ENCODE results near the gene TMEM171. TPM values are rescaled to one million over a fixed set of nuclear protein-coding genes. Genes with fewer than 3 reads are reported as not detected.

The TMEM171 gene
- total and polyA plus RNA-seq, 2 of the 8 experiments (the other 6 are each of a cell fraction or from before 2014, with no cell fraction given), result 1.0 to 2.2 TPM

- TF ChIP-seq BRCA1 (IDR thresholded peaks at IDR 0.05; ENCODE audit: low read depth, low read length), result no peak
- no peak for TF ChIP-seq TCF12 (IDR thresholded peaks at IDR 0.05; ENCODE audit: low read depth, low read length)
- TF ChIP-seq ASH2L (IDR thresholded peaks at IDR 0.05; ENCODE audit: low read length), result no peak
- no peak for TF ChIP-seq SIX5 (IDR thresholded peaks at IDR 0.05; ENCODE audit: low read depth, low read length)
- TF ChIP-seq CTBP2 (IDR thresholded peaks at IDR 0.05; ENCODE audit: borderline replicate concordance, insufficient read depth, insufficient read length, low read length), result no peak
- TF ChIP-seq TBP (IDR thresholded peaks at IDR 0.05; ENCODE audit: low read depth, low read length), result no peak
- no peak for TF ChIP-seq CBX5 (IDR thresholded peaks at IDR 0.05; ENCODE audit: low read depth, low read length)
- TF ChIP-seq PHF8 (conservative IDR thresholded peaks at IDR 0.05; ENCODE audit: low read depth, low read length), result no peak
- no peak for TF ChIP-seq JUND (IDR thresholded peaks at IDR 0.05; ENCODE audit: low read length)
- TF ChIP-seq BACH1 (IDR thresholded peaks at IDR 0.05; ENCODE audit: low read length), result no peak
- TF ChIP-seq HDAC6 (IDR thresholded peaks at IDR 0.05; ENCODE audit: low read depth, low read length), result no peak
- TF ChIP-seq CREB1 (IDR thresholded peaks at IDR 0.05), result no peak
- no peak for TF ChIP-seq SIRT6 (IDR thresholded peaks at IDR 0.05; ENCODE audit: low read length)
- Histone ChIP-seq H2BK20ac (ENCODE audit: low read length) (no peak overlapping the region), H2BK5ac (ENCODE audit: low read depth, low read length) (no peak overlapping the region), H3K27ac (ENCODE audit: low read depth, low read length) (no peak overlapping the region), H2AFZ (ENCODE audit: low read length) (no peak overlapping the region), H3K14ac (ENCODE audit: insufficient read length) (no peak overlapping the region), H3K23ac (ENCODE audit: insufficient read length) (no peak overlapping the region), H4K8ac (ENCODE audit: extremely low read depth, insufficient read depth, low read length) (no peak overlapping the region), H3K23me2 (ENCODE audit: low read depth, low read length) (no peaks in the 10 kb centered on the region), H3K4me1 (replicated peaks in 1 of 4; ENCODE audit: control insufficient read depth in 3 of 4, insufficient read depth in 4 of 4, low read length in 3 of 4) (peaks cover 0 to 14% (median 4%) of the 10 kb centered on the region in 4 experiments; a peak in 4 of 7 replicates), H3K36me3 (ENCODE audit: control insufficient read depth in 2 of 4, insufficient read depth in 4 of 4, low read length in 3 of 4) (no peaks in the 10 kb centered on the region), H2BK12ac (ENCODE audit: low read depth, low read length) (no peak overlapping the region), H3K56ac (replicated peaks; ENCODE audit: insufficient read length, low read depth, low read length) (no peak overlapping the region), H3K18ac (ENCODE audit: extremely low read depth, low read length) (no peak overlapping the region), H3K79me2 (ENCODE audit: control insufficient read depth in 1 of 2, insufficient read depth in 2 of 2, low read length in 2 of 2) (no peaks in the 10 kb centered on the region), H4K5ac (ENCODE audit: insufficient read length, low read depth, low read length) (no peak overlapping the region), H3K4me3 (ENCODE audit: extremely low read depth in 1 of 4, insufficient read depth in 2 of 4, low read depth in 3 of 4, low read length in 4 of 4) (no peak overlapping the region), H3K4me2 (ENCODE audit: insufficient read depth in 1 of 2, low read depth in 2 of 2, low read length in 2 of 2) (no peak overlapping the region), H4K20me1 (replicated peaks in 1 of 2; ENCODE audit: control insufficient read depth in 1 of 2, insufficient read depth in 2 of 2, low read length in 2 of 2) (no peaks in the 10 kb centered on the region), H2BK15ac (ENCODE audit: low read length) (no peak overlapping the region), H2BK120ac (replicated peaks; ENCODE audit: low read depth, low read length) (no peak overlapping the region), H3K9me3 (ENCODE audit: insufficient read depth in 2 of 2, low read depth in 1 of 2, low read length in 1 of 2) (no peaks in the 10 kb centered on the region), H3K4ac (replicated peaks; ENCODE audit: insufficient read length, low read depth, low read length) (no peak overlapping the region), H4K91ac (replicated peaks; ENCODE audit: insufficient read length, low read length) (no peak overlapping the region), H3K9ac (replicated peaks in 1 of 4; ENCODE audit: extremely low read depth in 1 of 4, low read depth in 3 of 4, low read length in 3 of 4) (no peak overlapping the region), H2AK5ac (ENCODE audit: low read depth, low read length) (no peak overlapping the region), H3K27me3 (replicated peaks in 1 of 4; ENCODE audit: control insufficient read depth in 3 of 4, extremely low read depth in 1 of 4, insufficient read depth in 3 of 4, low read length in 3 of 4) (no peaks in the 10 kb centered on the region; a peak in 1 of 7 replicates), H3K79me1 (ENCODE audit: low read depth, low read length) (no peaks in the 10 kb centered on the region)
- CTCF ChIA-PET (ENCODE audit: partially characterized antibody), result interaction anchor here (0.7 to 1.2 kb wide), 2 partner anchors 26 to 39 kb away, joined by 3 read pairs; no protein-coding TSS in a partner anchor
- DNase-seq (ENCODE audit: low read depth in 1 of 2, low spot score in 2 of 2) (peak in 1 of 2 experiments; percentile 3), FAIRE-seq (no peak)
- POLR2A ChIA-PET (ENCODE audit: partially characterized antibody), result no interaction called here
- 81% methylated on average over 3 of the region's 3 CpGs; no CpG with 5 or more reads in 1 of the 2 experiments for WGBS, 2 experiments (ENCODE audit: extremely low coverage in 1 of 2, insufficient coverage in 1 of 2, insufficient read length in 1 of 2, insufficient replicate concordance in 2 of 2, low coverage in 1 of 2, low lambda C conversion rate in 2 of 2, missing lambda C conversion rate in 1 of 2)
Observed at GRCh38 chr5:73131711-73132425, 11.5 kb downstream of the TMEM171 start.
